Vagina (tissue), 2 donors: ENCODE data around the gene ANKIB1.

Experiments used
- POLR2A ChIP-seq, 2 donors: fragments of 450-650 bp; IDR thresholded peaks; one replicate each; pipeline ENCODE4 v1.6.1; 2017; ENCODE audit warnings: antibody characterized with exemption in 2 of 2, mild to moderate bottlenecking in 2 of 2, moderate library complexity in 2 of 2
- TF ChIP-seq, protein P1 (sequence below), 3 experiments: fragments of 450-650 bp in 2 of 3; fragments of 200-600 bp in 1 of 3; sonication (generic) in 1 of 3; IDR thresholded peaks; one replicate each; pipeline ENCODE4 v1.5.1; 2017 to 2019; ENCODE audit warnings: antibody characterized with exemption in 3 of 3, mild to moderate bottlenecking in 2 of 3, moderate library complexity in 2 of 3

DNA sequence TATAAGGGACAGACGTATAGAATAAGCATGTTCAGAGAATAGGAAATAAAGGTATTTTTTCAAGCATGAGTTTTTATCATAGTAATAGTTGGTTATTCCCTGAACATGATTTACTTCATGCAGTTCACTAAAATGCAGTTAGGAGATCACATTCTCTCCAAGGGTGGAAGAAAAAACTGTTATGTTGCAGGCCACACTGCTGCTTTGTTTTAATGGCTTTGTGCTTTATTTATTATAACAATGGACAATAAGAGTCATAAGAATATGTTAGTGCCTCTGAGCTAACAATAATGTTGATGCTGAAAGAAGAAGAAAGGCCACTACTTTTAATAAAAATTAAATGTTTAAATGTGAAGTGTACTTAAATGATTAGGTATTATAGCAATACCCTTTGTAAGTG lies 123.0 kb downstream of the ANKIB1 start:
- no peak for TF ChIP-seq POLR2A (IDR thresholded peaks at IDR 0.05)
- TF ChIP-seq, protein P1, sequence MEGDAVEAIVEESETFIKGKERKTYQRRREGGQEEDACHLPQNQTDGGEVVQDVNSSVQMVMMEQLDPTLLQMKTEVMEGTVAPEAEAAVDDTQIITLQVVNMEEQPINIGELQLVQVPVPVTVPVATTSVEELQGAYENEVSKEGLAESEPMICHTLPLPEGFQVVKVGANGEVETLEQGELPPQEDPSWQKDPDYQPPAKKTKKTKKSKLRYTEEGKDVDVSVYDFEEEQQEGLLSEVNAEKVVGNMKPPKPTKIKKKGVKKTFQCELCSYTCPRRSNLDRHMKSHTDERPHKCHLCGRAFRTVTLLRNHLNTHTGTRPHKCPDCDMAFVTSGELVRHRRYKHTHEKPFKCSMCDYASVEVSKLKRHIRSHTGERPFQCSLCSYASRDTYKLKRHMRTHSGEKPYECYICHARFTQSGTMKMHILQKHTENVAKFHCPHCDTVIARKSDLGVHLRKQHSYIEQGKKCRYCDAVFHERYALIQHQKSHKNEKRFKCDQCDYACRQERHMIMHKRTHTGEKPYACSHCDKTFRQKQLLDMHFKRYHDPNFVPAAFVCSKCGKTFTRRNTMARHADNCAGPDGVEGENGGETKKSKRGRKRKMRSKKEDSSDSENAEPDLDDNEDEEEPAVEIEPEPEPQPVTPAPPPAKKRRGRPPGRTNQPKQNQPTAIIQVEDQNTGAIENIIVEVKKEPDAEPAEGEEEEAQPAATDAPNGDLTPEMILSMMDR (IDR thresholded peaks at IDR 0.05): no peak
